Loucy (cell line): ENCODE results near the gene MAP3K8.

Source experiments
- CTCF ChIP-seq: fragments of 200-600 bp; sonication (generic); conservative IDR thresholded peaks from 2 replicates; pipeline ENCODE4 v1.5.1; 2014; ENCODE audit warnings: mild to moderate bottlenecking, antibody characterized with exemption, low read length
- EZH2phosphoT487 ChIP-seq: fragments of 200-600 bp; IDR thresholded peaks from 2 replicates; pipeline ENCODE4 v1.6.1; 2018; ENCODE audit warnings: antibody characterized with exemption, mild to moderate bottlenecking, moderate library complexity, borderline replicate concordance

GRCh38 chr10:30464675-30465074 lies 30.7 kb downstream of the MAP3K8 start:
- no peak for TF ChIP-seq CTCF
- TF ChIP-seq EZH2phosphoT487: no peak
